Stimulated activated CD4-positive, alpha-beta T cell treated with anti-CD3 and anti-CD28 coated beads, Interleukin-12 subunit alpha, Interleukin-12 subunit beta, amount 100 ng/mL, for 48 hours (primary cell): ENCODE results near the gene USP13.
A peak's percentile ranks its signal among the peaks of the same experiment; 100 is the strongest.
"Not testable (repeated sequence)": the region's sequence is repeated elsewhere in the genome, so short reads cannot be mapped to it uniquely, and the experiment has no call there.

ENCODE experiments used
- DNase-seq, 3 donors: peaks; one replicate each; pipeline ENCODE4 v3.0.0-alpha.2; 2020; ENCODE audit warnings: low read depth in 2 of 3, low spot score in 1 of 3

The USP13 gene

DNA sequence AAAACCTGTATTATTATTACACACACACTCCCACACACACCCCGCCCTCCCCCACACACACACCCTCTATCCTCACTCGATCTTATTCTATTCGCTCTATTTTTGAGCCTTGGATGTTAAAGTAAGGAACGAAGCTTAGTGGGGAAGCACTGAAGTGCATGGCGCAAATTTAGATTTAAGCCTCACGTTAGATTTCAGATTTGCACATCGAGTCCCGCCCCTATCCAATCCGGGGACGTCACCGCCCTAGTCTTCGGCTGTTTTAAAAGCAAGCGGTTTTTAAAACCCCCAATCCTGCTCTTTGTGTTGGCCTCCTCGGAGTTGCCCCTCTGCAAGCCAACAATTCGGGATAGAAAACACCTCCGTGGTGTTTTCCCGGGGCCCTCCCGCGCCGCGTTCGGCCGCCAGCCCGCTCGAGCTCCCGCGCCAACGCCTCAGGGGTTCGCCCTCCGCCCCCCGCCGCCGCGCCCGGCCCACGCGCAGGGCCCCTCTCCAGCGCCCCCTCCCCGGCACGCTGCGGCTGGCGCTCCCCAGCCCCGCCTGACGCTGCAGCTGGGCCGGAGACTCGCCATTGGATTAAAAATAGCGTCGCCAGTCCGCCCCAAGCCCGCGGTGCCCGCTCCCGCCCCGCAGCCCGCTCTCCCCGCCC lies at the start of gene USP13:
TSS of gene USP13 (plus strand) at position 594 of the 649 bp plus-strand sequence. CDS start 186 bp downstream, outside the sequence.
- DNase-seq, result peak; percentile 24 to 32 (median 31)

DNA sequence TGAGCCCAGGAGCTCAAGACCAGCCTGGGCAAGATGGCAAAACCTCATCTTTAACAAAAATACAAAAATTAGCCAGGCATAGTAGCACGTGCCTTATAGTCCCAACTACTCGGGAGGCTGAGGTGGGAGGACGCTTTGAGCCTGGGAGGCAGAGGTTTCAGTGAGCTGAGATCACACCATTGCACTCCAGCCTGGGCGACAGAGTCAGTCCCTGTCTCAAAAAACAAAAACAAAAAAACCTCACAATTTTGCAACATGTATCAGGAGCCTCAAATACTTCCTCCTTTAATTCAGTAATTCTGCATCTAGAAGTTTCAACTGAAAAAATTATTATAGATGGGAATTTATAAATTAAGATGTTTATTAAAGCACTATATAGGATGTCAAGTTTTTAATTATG lies 49.5 kb upstream of the USP13 start:
- DNase-seq, result no peak

- DNase-seq, result no peak
These were observed 49.0 kb upstream of the USP13 start for GRCh38 chr3:179603831-179604230.

DNA sequence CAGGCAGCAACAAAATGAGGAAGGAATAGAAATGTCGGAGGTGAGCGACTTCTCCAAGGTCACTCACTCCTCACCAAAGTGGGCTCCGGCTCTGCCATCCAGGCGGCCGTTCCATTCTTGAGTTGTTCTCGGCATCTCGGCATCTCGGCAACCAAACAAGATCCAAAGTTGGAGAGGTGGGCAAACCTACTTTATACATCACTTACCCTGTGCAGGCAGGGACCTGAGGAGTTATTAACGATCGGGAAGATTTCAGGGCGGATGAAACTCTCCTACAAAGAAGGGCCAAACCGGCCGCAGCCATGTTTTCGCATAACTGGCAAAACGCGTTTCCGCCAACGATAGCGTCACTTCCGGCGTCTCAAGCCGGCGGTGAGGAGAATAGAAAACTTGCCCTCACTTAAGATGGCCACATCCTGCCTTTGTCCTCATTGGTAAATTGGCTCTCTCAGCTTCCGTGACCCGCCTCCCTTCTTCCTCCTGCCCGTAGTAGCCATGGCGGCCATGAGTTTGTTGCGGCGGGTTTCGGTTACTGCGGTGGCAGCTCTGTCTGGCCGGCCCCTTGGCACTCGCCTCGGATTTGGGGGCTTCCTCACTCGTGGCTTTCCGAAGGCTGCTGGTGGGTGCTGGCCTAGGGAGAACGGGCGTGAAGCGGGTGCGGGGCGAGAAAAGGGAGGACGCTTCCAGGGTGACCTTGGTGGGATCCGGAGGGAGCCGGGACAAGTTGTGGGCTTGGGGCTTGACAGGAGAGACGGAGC lies 48.3 kb upstream of the USP13 start, which contains the start of the genes MRPL47 and NDUFB5:
TSS of gene MRPL47 (minus strand) at position 318 of the 758 bp plus-strand sequence. CDS start at position 304, 14 bp downstream.
TSS of gene NDUFB5 (plus strand) at position 474 of the 758 bp plus-strand sequence. CDS start at position 496, 22 bp downstream.
- DNase-seq, result peak; percentile 85 to 87 (median 86)

DNA sequence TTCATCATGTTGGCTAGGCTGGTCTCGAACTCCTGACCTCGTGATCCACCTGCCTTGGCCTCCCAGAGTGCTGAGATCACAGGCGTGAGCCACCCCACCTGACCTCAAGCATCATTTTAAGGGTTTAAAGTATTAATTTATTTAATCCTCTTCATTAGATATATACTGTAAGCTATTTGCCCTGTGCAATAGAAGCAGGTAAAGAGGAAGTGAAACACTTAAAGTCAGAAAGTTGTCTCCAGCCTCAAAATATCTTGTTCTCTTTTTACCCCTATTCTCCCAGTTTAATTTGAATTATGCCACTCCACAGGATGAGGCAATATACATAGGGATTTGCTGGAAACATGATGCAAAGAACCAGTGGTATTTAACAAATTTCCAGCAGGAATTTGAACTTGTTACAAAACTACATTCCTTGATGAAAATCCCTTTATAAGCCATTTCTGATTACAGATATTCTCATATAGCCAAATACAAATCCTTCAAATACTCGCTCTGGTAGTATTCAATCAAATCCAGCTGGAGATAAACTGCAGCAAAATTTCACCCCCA lies 46.2 kb upstream of the USP13 start:
- DNase-seq, result no peak

- peak in 1 of 3 donors; percentile 9 for DNase-seq
These were observed 43.7 kb upstream of the USP13 start for GRCh38 chr3:179608931-179609720.

GRCh38 chr3:179610066-179610465 lies 42.8 kb upstream of the USP13 start:
- DNase-seq, result no peak

DNA sequence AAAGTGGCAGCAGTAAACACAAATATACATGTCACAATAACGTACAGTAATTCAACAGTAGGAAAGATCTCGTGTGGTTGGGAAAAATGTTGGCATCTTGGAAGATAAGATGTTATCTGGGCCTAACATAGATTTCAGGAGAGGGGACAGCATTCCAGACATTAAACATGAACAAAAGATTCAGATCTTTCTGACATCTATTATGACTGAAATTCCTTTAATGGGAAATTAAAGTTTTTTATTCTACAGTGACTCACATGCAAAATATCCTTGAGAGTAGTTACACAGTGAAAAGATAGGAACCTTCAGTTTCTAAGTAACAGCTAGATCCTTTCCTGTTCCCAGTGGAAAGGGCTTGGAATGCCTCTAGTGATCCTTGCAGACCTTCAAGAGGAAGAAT lies 39.0 kb upstream of the USP13 start:
- no peak for DNase-seq

DNA sequence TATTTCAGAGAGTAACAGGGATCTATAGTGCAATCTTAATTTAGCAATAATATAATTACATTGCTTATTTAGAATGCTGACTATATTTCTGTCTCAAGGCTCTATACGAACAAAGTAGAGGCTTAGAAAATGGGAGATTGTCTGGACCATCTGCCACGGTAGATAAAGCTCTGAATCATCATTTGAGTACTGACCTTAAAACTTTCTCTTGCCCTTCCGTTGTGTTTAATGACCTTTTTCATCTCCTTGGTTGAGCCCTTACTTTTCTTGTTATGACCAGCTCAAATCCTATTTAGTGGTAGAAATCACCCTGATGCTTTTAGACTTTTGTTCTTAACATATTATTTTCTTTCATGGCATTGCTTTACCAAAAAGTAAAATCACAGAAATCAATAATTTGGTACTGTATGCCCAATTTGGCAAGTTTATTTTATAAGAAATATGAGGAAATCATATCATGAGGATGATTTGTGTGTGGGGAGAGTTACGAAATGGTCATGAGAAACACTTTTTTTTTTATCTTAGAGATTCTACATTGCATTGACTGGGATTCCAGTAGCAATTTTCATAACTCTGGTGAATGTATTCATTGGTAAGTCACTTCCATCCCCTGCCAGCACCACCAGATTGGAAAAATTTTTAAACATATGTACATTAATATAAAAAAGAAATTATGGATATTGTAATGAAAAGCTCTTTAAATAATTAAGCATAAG lies 37.2 kb upstream of the USP13 start:
- no peak for DNase-seq

DNA sequence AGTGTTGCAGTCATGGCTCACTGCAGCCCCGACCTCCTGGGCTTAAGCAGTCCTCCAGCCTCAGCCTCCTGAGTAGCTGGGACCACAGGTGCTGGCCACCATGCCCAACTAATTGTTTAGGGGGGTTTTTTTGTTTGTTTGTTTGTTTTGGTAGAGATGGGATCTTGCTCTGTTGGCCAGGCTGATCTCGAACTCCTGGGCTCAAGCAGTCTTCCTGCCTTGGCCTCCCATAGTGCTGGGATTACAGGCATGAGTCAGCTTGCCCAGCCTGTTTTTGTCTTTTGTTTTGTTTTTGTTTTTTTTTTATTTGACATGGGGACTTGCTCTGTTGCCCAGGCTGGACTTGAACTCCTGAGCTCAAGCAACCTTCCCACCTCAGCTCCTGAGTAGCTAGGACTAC lies 30.8 kb upstream of the USP13 start:
- DNase-seq, result no peak

GRCh38 chr3:179624451-179624850 lies 28.4 kb upstream of the USP13 start:
- no peak for DNase-seq

DNA sequence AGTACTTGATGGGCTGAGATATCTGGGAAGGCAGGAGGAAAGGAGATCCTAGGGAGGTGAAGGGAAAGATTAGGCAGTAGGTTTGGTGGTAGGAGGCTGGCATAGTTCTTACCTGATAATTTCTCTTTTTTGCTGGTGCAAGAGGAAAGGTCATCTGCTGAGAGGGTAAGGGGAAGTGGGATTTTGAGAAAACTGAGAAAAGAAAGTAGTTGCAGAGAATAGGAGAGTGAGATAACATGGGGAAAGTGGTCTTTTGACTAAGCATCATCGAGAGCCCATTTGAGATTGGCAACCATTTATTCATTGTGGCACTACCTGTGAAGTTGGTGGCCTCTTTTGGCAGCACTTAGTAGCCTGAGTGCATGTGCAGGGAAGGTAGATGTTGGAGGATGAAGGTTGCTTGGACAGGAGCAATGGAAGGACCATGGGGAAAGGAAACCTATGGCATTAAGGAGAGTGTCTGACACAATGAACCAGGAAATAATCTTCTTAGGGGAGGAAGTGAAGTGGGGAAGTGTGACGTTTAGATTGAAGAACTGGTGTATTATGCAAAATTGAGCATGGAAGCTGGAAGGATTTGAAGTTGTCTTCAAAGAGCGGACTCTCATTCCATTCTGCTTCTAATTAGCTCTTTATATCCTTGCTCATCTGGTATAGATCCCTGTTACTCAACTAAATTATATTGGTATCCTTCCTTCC lies 21.9 kb upstream of the USP13 start:
- DNase-seq, result no peak

GRCh38 chr3:179640469-179640868 lies 12.4 kb upstream of the USP13 start:
- no peak for DNase-seq

DNA sequence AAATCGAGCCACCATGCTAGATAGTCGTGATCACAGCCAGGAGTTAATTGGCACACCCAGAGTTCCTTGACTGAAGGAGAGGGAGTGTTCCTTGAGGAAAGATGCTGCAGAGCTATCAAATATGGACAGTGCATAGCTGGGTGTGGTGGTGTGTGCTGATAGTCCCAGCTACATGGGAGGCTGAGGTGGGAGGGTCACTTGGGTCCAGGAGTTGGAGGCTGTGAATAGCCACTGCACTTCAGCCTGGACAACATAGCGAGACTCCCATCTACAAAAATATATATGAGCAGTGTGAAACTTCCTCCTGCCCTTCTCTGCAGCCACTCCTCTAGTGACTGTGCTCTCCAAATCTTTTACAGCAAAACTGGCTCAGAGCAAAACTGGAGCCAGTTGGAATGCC lies 10.0 kb upstream of the USP13 start:
- no peak for DNase-seq

GRCh38 chr3:179643837-179644236 lies 9.0 kb upstream of the USP13 start:
- DNase-seq, result not testable (repeated sequence)

DNA sequence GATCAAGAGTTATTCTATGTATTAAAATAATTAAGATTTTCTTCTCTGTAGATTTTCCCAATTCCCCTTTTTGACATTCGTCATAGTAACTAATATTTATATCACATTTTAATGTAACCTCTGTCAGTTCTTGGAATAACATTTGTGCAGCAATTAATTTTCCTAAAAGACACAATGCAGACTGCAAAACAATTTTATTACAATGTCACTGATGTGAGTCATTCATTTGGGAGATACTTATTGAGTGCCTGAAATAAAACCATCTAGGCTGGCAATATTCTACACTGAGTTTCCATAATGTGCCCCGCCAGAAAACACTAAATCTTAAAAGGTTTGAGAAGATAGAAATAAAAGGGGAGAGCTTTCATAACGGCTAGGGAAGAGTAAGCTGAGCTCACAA lies 6.7 kb upstream of the USP13 start:
- no peak for DNase-seq

GRCh38 chr3:179651687-179652446 lies 973 bp upstream of the USP13 start:
- no peak for DNase-seq

DNA sequence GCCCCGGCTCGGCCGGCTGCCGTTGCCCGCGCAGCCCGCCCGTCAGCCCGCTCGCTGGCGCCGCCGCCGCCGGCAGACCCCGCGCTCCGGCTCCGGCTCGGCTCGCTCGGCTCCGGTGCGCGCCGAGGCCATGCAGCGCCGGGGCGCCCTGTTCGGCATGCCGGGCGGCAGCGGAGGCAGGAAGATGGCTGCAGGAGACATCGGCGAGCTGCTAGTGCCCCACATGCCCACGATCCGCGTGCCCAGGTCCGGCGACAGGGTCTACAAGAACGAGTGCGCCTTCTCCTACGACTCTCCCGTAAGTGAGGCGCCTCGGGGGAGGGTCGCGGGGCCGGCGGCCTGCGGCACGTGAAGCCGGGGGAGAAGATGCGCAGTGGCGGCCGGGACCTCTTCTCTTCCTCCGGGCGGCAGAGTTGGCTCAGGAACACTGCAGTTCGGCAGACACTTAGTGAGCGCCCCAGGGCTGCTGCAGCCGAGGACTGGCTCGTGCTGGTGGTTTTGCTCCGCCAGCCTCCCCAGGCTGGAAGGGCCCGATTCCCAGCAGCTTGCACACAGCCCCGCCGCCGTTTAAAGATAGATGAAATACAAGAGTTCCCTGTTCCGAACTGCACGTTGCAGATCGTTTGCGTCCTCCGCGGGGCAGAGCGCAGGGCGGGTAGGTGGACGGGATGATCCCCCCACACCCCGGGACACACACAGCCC lies 407 bp downstream of the USP13 start:
- DNase-seq, result peak; percentile 40 to 50 (median 45)

DNA sequence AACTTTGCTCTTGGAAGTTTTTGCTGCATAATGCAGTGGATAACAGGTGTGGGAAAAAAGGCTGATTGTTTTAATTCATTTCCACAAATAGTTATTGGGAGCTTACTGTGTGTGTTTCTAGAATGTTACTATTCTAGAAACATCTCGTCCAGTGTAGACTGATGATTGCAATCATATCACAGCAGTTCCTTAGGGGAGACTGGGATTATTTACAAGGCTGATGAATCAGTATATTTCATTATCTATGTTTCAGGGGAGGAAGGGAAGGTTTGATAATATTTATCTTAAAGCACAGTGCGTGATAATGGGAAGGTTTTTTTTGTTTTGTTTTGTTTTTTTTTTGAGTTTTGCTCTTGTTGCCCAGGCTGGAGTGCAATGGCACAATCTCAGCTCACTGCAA lies 2.4 kb downstream of the USP13 start:
- no peak for DNase-seq
